H9 (cell line): Measurements from ENCODE around the gene FOXC2. TPM values are rescaled to one million over a fixed set of nuclear protein-coding genes. Genes with fewer than 3 reads are reported as not detected.

ENCODE experiments used
- DNase-seq: peaks from one replicate; pipeline ENCODE4 v3.0.0-alpha.2; 2017
- H2AFZ ChIP-seq: one replicate; pipeline ENCODE4 v1.6.1; 2013; ENCODE audit warnings: mild to moderate bottlenecking, low read length, control low read depth, moderate library complexity
- H2AK5ac ChIP-seq: 2 replicates; pipeline ENCODE4 v1.6.1; 2013; ENCODE audit warnings: low read length, control low read depth, mixed read lengths; ENCODE audit not compliant: insufficient read length
- H2BK120ac ChIP-seq: one replicate; pipeline ENCODE4 v1.6.1; 2013; ENCODE audit warnings: low read depth, mild to moderate bottlenecking, low read length, control low read depth, inconsistent platforms; ENCODE audit not compliant: poor library complexity, severe bottlenecking
- H2BK12ac ChIP-seq: 2 replicates; pipeline ENCODE4 v1.6.1; 2013; ENCODE audit warnings: low read length, control low read depth, mixed read lengths, low read depth; ENCODE audit not compliant: insufficient read length
- H2BK15ac ChIP-seq: 2 replicates; pipeline ENCODE4 v1.6.1; 2013; ENCODE audit warnings: low read depth, low read length, control low read depth
- H2BK20ac ChIP-seq: one replicate; pipeline ENCODE4 v1.6.1; 2013; ENCODE audit warnings: low read depth, mild to moderate bottlenecking, low read length, control low read depth, inconsistent platforms; ENCODE audit not compliant: poor library complexity, severe bottlenecking
- H2BK5ac ChIP-seq: 2 replicates; pipeline ENCODE4 v1.6.1; 2013; ENCODE audit warnings: low read length, control low read depth, mixed read lengths; ENCODE audit not compliant: insufficient read length
- H3K14ac ChIP-seq: 2 replicates; pipeline ENCODE4 v1.6.1; 2013; ENCODE audit warnings: low read length, control low read depth; ENCODE audit not compliant: insufficient read depth
- H3K18ac ChIP-seq: 2 replicates; pipeline ENCODE4 v1.6.1; 2013; ENCODE audit warnings: low read depth, mild to moderate bottlenecking, mixed read lengths, low read length, control low read depth; ENCODE audit not compliant: insufficient read length
- H3K23ac ChIP-seq: 2 replicates; pipeline ENCODE4 v1.6.1; 2013; ENCODE audit warnings: low read length, control low read depth, mixed read lengths, low read depth; ENCODE audit not compliant: insufficient read length
- H3K23me2 ChIP-seq: 2 replicates; pipeline ENCODE4 v1.6.1; 2013; ENCODE audit warnings: low read depth, mild to moderate bottlenecking, mixed read lengths, low read length, control low read depth; ENCODE audit not compliant: insufficient read length, poor library complexity, severe bottlenecking
- H3K27ac ChIP-seq: 2 replicates; pipeline ENCODE4 v1.5.1; 2013; ENCODE audit warnings: low read length, control low read depth, mixed read lengths, low read depth; ENCODE audit not compliant: insufficient read length
- H3K27me3 ChIP-seq: 2 replicates; pipeline ENCODE4 v1.6.1; 2013; ENCODE audit warnings: low read length, control low read depth, inconsistent platforms; ENCODE audit not compliant: insufficient read depth
- H3K4ac ChIP-seq: 2 replicates; pipeline ENCODE4 v1.6.1; 2013; ENCODE audit warnings: low read depth, mild to moderate bottlenecking, control low read depth, inconsistent platforms, low read length, moderate library complexity
- H3K4me1 ChIP-seq: 2 replicates; pipeline ENCODE4 v1.6.1; 2013; ENCODE audit warnings: low read length, control low read depth, inconsistent platforms; ENCODE audit not compliant: insufficient read depth
- H3K4me2 ChIP-seq: 2 replicates; pipeline ENCODE4 v1.6.1; 2013; ENCODE audit warnings: low read length, control low read depth, mixed read lengths; ENCODE audit not compliant: insufficient read length, insufficient read depth
- H3K56ac ChIP-seq: 2 replicates; pipeline ENCODE4 v1.6.1; 2013; ENCODE audit warnings: low read depth, mild to moderate bottlenecking, mixed read lengths, low read length, control low read depth; ENCODE audit not compliant: insufficient read length
- H3K79me1 ChIP-seq: 2 replicates; pipeline ENCODE4 v1.6.1; 2013; ENCODE audit warnings: low read depth, mild to moderate bottlenecking, moderate library complexity, low read length, control low read depth, inconsistent platforms; ENCODE audit not compliant: insufficient read depth, poor library complexity, severe bottlenecking
- H3K79me2 ChIP-seq: 2 replicates; pipeline ENCODE4 v1.6.1; 2013; ENCODE audit warnings: low read length, control low read depth, inconsistent platforms; ENCODE audit not compliant: insufficient read depth
- H3K9ac ChIP-seq: 2 replicates; pipeline ENCODE4 v1.6.1; 2013; ENCODE audit warnings: low read length, control low read depth, mixed read lengths; ENCODE audit not compliant: insufficient read length; ENCODE audit errors: extremely low read depth
- H3K9me3 ChIP-seq: one replicate; pipeline ENCODE4 v1.6.1; 2013; ENCODE audit warnings: low read depth, low read length, inconsistent platforms; ENCODE audit not compliant: control insufficient read depth
- H3T11ph ChIP-seq: one replicate; pipeline ENCODE4 v1.6.1; 2013; ENCODE audit warnings: mild to moderate bottlenecking, low read length, control low read depth, inconsistent platforms
- H4K20me1 ChIP-seq: one replicate; pipeline ENCODE4 v1.6.1; 2013; ENCODE audit not compliant: control insufficient read depth, insufficient read length, insufficient read depth
- H4K5ac ChIP-seq: 2 replicates; pipeline ENCODE4 v1.6.1; 2013; ENCODE audit warnings: low read depth, mild to moderate bottlenecking, mixed read lengths, low read length, control low read depth; ENCODE audit not compliant: insufficient read length
- H4K8ac ChIP-seq: replicated peaks from 2 replicates; pipeline ENCODE4 v1.6.1; 2013; ENCODE audit warnings: low read length, control low read depth, mixed read lengths, low read depth; ENCODE audit not compliant: insufficient read length
- H4K91ac ChIP-seq: 2 replicates; pipeline ENCODE4 v1.6.1; 2013; ENCODE audit warnings: low read depth, mild to moderate bottlenecking, moderate library complexity, mixed read lengths, low read length, control low read depth; ENCODE audit not compliant: insufficient read length
- H3K27ac Mint-ChIP-seq, 3 experiments: 2 replicates in 2 of 3; 3 replicates in 1 of 3; pipeline ENCODE4 v1.8.0; 2020 to 2021; ENCODE audit warnings: mixed read lengths in 3 of 3, mild to moderate bottlenecking in 1 of 3, moderate library complexity in 1 of 3
- H3K27me3 Mint-ChIP-seq: 2 replicates; pipeline ENCODE4 v1.8.0; 2021; ENCODE audit warnings: low read depth, mild to moderate bottlenecking, moderate library complexity, mixed read lengths
- H3K36me3 Mint-ChIP-seq, 3 experiments: 2 replicates in 2 of 3; 3 replicates in 1 of 3; pipeline ENCODE4 v1.8.0; 2020 to 2021; ENCODE audit warnings: low read depth in 3 of 3, mixed read lengths in 3 of 3; ENCODE audit not compliant: insufficient read depth in 1 of 3
- H3K4me1 Mint-ChIP-seq, 2 experiments: 2 replicates each; pipeline ENCODE4 v1.8.0; 2020; ENCODE audit warnings: mixed read lengths in 2 of 2
- H3K4me3 Mint-ChIP-seq, 2 experiments: 2 replicates in 1 of 2; 3 replicates in 1 of 2; pipeline ENCODE4 v1.8.0; 2020 to 2021; ENCODE audit warnings: mild to moderate bottlenecking in 2 of 2, mixed read lengths in 2 of 2, moderate library complexity in 1 of 2
- H3K9me3 Mint-ChIP-seq, 2 experiments: 2 replicates in 1 of 2; 3 replicates in 1 of 2; pipeline ENCODE4 v1.8.0; 2020; ENCODE audit warnings: mild to moderate bottlenecking in 2 of 2, mixed read lengths in 2 of 2, moderate library complexity in 1 of 2
- CTCF ChIP-seq: fragments of 200-600 bp; sonication (generic); conservative IDR thresholded peaks from 3 replicates; pipeline ENCODE4 v1.8.0; 2021; ENCODE audit warnings: antibody characterized with exemption, mild to moderate bottlenecking
- WGBS: extraction: QIAGEN DNeasy Blood & Tissue Kit; methylation state at CpG from one replicate; pipeline ENCODE4 v1.1.7; 2013; ENCODE audit warnings: missing lambda C conversion rate, low lambda C conversion rate, mixed read lengths; ENCODE audit not compliant: insufficient read length; ENCODE audit errors: extremely low coverage; 5-methylcytosine and 5-hydroxymethylcytosine counted together
- total RNA-seq: library from RNA; stranded (reverse); gene quantifications from 2 replicates; pipeline ENCODE4 v1.2.1, GENCODE V29; 2021

Gene FOXC2
- total RNA-seq, 1 experiment from 2014 or later = not detected

- Histone ChIP-seq H3K79me2 (no peaks in the 10 kb centered on the region), H2BK12ac (no peak overlapping the region), H2BK120ac (no peak overlapping the region), H3K9ac (no peak overlapping the region), H4K20me1 (no peaks in the 10 kb centered on the region), H4K5ac (no peak overlapping the region), H3K56ac (no peak overlapping the region), H3K23ac (no peak overlapping the region), H3K27me3 (no peaks in the 10 kb centered on the region), H2BK15ac (no peak overlapping the region), H3K27ac (no peak overlapping the region), H2BK5ac (no peak overlapping the region), H3K18ac (no peak overlapping the region), H3K23me2 (no peaks in the 10 kb centered on the region), H2AK5ac (no peak overlapping the region), H3K4me2 (no peak overlapping the region), H3K79me1 (no peaks in the 10 kb centered on the region), H3K4ac (no peak overlapping the region), H4K91ac (no peak overlapping the region), H3K4me1 (no peaks in the 10 kb centered on the region), H3K9me3 (no peaks in the 10 kb centered on the region), H4K8ac (no peak overlapping the region), H2BK20ac (no peak overlapping the region), H2AFZ (no peak overlapping the region), H3T11ph (no peak overlapping the region), H3K14ac (no peak overlapping the region; the same call in 1 of the 2 replicates)
- no peaks in the 10 kb centered on the region for H3K4me1 Mint-ChIP-seq
- peaks cover 6% of the 10 kb centered on the region for H3K27me3 Mint-ChIP-seq
- no CpG with 5 or more reads among the region's 12 CpGs for WGBS
- DNase-seq = no peak
- H3K9me3 Mint-ChIP-seq = no peaks in the 10 kb centered on the region
- TF ChIP-seq CTCF = no peak
- H3K4me3 Mint-ChIP-seq = no peak overlapping the region
- H3K36me3 Mint-ChIP-seq = no peaks in the 10 kb centered on the region; a peak in 2 of 7 replicates
- H3K27ac Mint-ChIP-seq = no peak overlapping the region
Observed at GRCh38 chr16:86545481-86545880, 21.1 kb upstream of the FOXC2 start.
